Right lobe of liver (tissue), 4 donors: ENCODE results near the gene TP53RK.

Source experiments
- CTCF ChIP-seq, 4 donors: fragments of 200-600 bp in 3 of 4; fragments of 450-650 bp in 1 of 4; IDR thresholded peaks; one replicate each; pipeline versions ENCODE4 v1.5.1 to v1.8.0; 2016 to 2022; ENCODE audit warnings: antibody characterized with exemption in 4 of 4, mild to moderate bottlenecking in 2 of 4
- POLR2A ChIP-seq: fragments of 450-650 bp; IDR thresholded peaks from one replicate; pipeline ENCODE4 v1.6.1; 2017; ENCODE audit warnings: antibody characterized with exemption, mild to moderate bottlenecking
- donor health status: DM: no; HTN: no; CAD: no.
- donor health status: DM: no; HTN: no; CAD: no.
- donor health status: DM: no; HTN: yes; CAD: no.

GRCh38 chr20:46723039-46723438 lies 33.8 kb upstream of the TP53RK start:
- TF ChIP-seq POLR2A (no peak), CTCF (IDR thresholded peaks at IDR 0.05) (no peak)
